Measurements from ENCODE around the gene NUMA1.
A peak's percentile ranks its signal among the peaks of the same experiment; 100 is the strongest.

The NUMA1 gene

DNA sequence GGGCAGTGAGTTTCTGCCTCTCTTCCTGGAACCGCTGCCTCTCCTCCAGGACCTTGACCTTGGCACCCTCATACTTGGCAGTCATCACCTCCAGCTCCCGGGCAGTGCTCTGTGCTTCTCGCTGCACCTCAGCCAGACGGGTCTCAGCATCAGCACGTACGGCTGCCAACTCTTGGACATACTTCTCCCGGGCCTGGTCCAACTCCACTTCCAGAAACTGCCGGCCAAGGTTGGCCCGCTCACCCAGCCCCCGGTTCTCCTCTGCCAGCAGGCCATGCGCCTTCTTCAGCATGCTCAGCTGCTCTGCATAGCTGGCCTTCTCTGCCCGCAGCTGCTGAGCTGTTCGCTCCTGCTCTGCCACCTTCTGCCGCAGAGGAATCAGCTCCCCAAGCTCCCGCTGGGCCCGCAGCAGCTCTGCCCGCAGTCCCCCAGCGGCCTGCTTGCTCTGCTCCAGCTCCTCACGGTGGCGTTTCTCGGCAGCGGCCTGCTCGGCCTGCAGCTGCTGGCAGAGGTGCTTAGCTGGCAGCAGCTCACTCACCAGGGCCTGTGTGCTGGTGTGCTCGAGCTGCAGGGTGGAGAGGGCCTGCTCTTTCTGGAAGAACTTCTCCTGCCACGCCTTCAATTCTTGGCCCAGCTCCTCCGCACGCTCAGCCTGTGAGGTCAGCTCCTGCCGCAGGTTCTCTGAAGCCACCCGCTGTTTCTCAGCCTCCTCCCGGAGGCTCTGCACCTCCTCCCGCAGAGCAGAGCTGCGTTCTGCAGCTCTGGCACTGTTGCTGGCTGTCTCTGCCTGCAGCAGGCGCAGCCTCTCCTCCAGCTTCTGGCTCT, 67.2 kb downstream of the NUMA1 start:
- DNase-seq: no peak

- no peak for DNase-seq
These were observed 68.2 kb downstream of the NUMA1 start for GRCh38 chr11:72012091-72012630.

GRCh38 chr11:72010529-72011233, 69.7 kb downstream of the NUMA1 start:
- no peak for DNase-seq

GRCh38 chr11:72009156-72009555, 71.2 kb downstream of the NUMA1 start:
- no peak for DNase-seq

DNA sequence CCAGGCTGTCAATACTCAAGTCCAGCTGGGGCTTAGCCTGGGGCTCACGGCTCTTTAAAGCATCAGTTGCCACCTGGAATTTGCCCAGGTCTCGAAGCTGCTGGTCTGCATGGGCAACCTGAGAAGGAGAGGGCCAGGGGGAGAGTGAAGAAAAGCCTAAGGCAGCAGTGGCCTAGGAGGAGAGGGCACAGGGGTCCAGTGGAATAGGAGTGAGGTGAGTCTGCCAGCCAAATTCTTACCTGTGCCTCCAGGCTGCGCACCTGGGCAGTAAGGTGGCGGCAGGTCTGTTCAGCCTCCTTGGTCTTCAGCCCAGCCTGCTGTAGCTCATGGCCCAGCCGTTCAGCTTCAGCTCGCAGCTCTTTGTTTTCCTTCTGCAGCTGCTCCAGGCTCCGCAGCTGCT, 71.6 kb downstream of the NUMA1 start:
- DNase-seq: no peak

GRCh38 chr11:72007587-72007986, 72.8 kb downstream of the NUMA1 start:
- no peak for DNase-seq

DNA sequence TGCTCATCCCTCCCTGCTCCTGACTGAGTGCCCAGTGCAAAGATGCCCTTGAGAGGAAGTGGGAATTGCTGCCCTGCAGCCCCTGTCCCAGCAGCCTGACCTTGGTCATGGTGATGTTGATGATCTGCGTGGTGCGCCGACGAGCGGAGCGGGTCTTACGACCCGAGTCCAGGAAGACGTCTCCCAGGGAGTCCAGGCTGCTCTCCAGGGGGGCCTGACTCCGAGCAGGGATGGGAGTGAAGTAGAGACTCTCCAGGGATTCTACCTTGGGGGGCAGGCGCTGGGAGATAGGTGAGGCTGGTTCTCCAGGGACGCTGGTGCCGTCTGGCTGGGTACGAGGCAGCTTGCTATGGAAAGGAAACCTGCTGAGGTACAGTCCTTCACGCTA, 73.3 kb downstream of the NUMA1 start:
- DNase-seq: no peak

DNA sequence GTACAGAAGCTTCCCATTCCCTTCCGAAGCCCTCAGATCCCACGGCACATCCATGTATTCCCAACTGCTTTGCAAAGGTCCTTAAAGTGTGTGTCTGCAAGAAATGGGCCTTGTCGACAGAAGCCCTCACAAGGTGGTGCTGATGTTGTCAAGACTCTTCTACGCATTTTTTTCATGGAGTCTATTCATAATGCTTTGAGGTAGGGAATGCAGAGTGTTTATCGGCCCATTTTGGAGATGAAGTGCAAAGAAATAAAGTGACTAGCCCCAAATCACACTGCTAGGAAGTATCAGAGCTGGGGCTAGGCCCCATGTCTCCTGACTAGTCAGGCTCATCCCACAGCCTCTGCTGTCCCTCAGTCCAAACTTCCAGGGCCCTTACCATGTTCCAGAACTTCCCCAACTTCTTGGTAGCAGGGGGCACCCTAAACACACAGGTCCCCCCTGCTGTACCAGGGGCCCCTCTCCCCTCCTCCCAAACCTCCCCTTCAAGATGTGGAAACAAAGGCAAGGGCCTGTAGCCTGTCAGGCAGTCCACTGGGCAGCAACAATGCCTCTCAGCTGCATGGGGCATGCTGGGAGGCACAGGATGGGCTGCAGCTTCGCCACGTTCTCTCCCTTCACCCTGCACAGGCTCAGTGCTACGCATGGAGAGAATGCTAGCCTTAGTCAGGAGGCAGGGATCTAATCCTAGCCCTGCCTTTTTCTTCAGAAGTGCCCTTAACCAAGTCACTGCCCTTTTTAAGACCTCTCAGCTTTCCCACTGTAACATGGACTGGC, 73.8 kb downstream of the NUMA1 start:
- no peak for DNase-seq

DNA sequence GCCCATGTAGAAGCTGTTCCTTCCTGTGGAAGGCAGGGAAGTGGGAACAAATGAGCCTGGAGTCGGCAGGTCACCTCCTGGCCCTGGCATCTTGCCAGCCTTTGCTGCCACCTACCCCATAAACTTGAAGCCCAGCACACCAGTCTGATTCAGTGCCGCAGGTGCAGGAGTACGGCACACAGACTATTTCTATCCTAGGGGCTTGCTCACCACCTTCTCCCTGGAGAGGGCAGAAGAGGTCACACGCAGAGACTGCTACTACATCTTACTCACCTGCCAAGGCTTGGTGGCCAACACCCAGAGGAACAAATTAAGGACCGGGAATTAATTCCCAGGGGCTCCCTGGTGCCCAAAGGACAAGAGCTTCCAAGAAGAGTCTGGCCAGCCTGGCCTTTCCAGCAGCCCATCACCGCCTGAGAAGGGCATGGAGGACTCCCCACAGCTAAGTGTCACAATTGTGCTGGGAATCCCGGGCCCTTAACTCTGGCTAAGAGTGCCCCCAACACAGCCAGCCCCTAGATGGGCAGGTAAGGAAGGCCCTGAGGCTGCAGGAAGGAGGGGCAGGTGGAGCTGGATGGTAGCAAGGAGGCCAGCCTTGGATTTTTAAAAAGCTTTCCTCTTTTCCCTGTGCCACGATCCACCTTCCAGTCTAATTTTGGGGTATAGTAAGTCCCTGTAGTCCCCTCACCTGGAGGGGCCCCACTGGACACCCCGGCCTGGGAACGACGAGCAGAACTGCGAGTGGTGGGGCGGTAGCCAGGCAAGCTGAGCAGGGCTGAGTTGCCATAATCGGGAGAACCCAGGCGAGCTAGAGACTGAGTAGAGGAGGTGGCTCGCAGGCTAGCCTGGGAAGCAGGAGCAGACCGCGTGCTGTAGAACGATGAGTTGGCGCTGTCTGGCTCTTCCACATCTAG, 74.7 kb downstream of the NUMA1 start:
- DNase-seq: no peak

DNA sequence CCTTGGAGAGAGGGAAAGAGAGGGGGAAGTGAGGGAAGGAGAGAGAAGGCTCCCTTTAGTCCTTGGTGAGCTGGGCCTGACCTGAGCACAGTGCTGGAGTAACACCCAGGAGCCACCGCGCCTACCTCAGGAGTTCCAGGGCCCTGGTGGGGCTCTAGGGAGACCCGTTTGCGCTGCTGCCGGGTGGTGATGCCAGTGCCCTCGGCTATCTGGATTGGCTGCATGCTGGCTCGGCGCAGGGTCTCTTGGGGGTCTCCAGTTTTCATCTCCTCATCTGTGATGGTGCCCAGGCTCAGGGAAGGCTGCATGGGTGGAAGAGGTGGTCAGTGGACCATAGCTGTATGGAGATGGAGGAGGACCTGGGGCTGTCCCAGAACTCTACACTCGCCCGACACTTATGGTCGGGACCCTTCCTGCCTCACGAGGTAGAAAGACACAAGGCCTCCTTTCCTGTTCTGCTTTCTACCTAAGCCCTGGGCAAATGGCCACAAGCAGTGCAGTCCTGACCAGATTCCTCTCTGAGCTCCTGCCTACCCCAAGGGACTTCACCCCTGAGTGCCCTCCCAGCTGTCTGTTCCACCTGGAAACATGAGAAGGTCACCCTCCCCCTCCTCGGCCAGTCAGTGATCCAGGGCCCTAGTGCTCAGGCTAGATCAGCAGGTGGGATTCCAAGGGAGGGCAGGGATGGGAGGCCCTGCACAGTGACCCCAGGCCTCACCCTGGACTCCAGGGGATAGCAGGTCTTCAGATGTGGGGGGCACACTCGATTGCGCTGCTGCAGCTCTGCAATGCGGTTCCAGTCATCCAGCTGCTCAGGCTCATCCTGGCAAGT, 75.6 kb downstream of the NUMA1 start:
- DNase-seq: no peak

DNA sequence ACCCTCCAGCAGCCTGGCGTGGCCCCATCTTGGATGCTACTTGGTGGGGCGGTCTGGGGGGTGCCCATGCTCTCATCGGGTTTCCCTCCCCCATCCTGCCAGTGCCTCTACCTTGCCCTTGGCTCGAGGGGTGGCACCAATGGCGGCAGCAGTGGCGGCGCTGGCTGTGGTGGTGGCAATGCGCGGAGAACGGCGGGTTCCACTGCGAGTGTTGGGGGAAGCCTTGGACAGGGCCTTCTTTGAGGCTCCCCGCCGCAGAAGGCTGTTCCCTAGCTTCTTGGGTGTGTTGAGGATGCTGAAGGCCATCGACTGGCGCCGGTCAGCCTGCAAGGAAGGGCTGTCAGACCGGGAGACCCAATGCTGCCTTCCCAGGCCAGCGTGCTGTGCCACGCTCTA, 76.6 kb downstream of the NUMA1 start:
- DNase-seq: no peak

- no peak for DNase-seq
These were observed 77.2 kb downstream of the NUMA1 start for GRCh38 chr11:72002841-72003775.

GRCh38 chr11:72001834-72002591, 78.3 kb downstream of the NUMA1 start:
- DNase-seq: no peak

DNA sequence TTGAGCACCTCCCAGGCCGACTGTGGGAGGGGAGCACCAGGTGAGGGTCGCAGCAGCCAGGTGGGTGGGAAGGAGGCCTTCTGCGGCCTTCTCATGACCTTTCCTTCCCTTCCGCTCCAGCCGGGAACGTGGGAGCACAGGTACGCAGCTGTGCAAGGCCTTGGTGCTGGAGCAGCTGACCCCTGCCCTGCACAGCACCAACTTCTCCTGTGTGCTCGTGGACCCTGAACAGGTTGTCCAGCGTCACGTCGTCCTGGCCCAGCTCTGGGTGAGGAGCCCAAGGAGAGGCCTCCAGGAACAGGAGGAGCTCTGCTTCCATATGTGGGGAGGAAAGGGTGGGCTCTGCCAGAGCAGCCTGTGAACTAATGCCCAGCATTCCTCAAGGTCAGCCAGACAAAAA, 79.1 kb downstream of the NUMA1 start:
- DNase-seq: no peak

DNA sequence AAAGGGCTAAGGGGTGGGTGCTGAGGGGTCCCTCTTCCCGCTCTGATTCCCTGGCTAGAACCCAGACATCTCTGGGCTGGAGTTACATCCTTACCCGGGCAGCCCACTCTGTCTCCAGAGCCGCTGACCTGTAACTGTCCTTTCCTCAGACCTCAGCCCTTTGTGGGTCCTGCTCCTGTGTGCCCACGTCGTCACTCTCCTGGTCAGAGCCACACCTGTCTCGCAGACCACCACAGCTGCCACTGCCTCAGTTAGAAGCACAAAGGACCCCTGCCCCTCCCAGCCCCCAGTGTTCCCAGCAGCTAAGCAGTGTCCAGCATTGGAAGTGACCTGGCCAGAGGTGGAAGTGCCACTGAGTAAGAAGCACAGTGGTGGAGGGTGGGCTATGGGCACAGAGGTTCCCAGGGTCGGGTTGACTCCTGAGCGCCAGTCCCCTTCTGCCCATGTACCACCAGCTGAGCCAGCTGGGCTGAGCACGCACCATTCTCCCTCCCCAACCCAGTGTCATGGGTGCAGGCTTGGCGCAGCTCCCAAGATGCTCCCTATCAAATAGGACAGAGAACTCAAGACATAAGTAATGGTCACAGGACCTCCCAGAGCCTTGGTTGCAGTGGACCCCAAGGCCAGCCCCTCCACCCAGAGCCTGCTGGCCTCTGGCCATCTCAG, 80.0 kb downstream of the NUMA1 start:
- no peak for DNase-seq

- DNase-seq: no peak
These were observed 80.5 kb downstream of the NUMA1 start for GRCh38 chr11:71999798-72000197.

DNA sequence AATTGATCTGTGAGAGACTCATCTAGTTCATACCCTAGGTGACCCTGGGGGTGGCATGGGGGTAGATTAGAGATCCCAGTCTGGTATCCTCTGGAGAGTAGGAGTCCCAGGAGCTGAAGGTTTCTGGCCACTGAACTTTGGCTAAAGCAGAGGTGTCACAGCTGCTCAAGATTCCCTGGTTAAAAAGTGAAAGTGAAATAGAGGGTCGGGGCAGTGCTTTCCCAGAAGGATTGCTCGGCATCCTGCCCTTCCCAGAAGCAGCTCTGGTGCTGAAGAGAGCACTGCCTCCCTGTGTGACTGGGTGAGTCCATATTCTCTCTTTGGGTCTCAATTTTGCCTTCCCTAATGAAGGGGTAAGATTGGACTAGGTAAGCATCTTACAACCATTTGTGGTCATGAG, 81.0 kb downstream of the NUMA1 start:
- no peak for DNase-seq

- peak; percentile 56 for DNase-seq
These were observed 81.6 kb downstream of the NUMA1 start, which contains the start of gene IL18BP for GRCh38 chr11:71998649-71999310. TSS of gene IL18BP (plus strand) at chr11:71998909. CDS start at chr11:71999985, 1,076 bp downstream.
